OCI-LY7 (cell line): ENCODE measurements around the gene HLTF. TPM values are rescaled to one million over a fixed set of nuclear protein-coding genes. Genes with fewer than 3 reads are reported as not detected.

Experiments
- BruUV-seq: library from RNA; stranded (reverse); fragments of 400-500 nt; replicated peaks from 2 replicates; lab custom pipeline; 2021; lab: Mats Ljungman, UMichigan
- CTCF ChIA-PET: fragments of 300-600 bp; sonication (Branson Sonifier 250); formaldehyde crosslinking; loops from one replicate; lab custom pipeline; 2022; ENCODE audit warnings: antibody characterized with exemption; ENCODE audit not compliant: unreplicated experiment; lab: Charles Lee
- POLR2A ChIA-PET: fragments of 300-600 bp; sonication (Branson Sonifier 250); formaldehyde crosslinking; loops from one replicate; lab custom pipeline; 2022; ENCODE audit warnings: antibody characterized with exemption; lab: Charles Lee
- DNase-seq: peaks from one replicate; pipeline ENCODE4 v3.0.0-alpha.2; 2015; ENCODE audit warnings: low spot score
- H2AFZ ChIP-seq: fragments of 200-600 bp; sonication (generic), shearing (Covaris generic); 2 replicates; pipeline ENCODE4 v1.6.1; 2014; ENCODE audit warnings: mild to moderate bottlenecking, antibody characterized with exemption, low read length, moderate library complexity
- H3K27ac ChIP-seq: fragments of 200-600 bp; sonication (generic); 2 replicates; pipeline ENCODE4 v1.5.1; 2014; ENCODE audit warnings: mixed run types, low read depth, mild to moderate bottlenecking, moderate library complexity, low read length, inconsistent platforms; ENCODE audit not compliant: poor library complexity, severe bottlenecking
- H3K36me3 ChIP-seq: fragments of 200-600 bp; sonication (generic); 2 replicates; pipeline ENCODE4 v1.6.1; 2014; ENCODE audit warnings: mild to moderate bottlenecking, antibody characterized with exemption, low read length, moderate library complexity, mixed read lengths; ENCODE audit not compliant: insufficient read depth
- H3K4me1 ChIP-seq: fragments of 200-600 bp; sonication (generic); 2 replicates; pipeline ENCODE4 v1.5.1; 2014; ENCODE audit warnings: mild to moderate bottlenecking, low read length; ENCODE audit not compliant: insufficient read depth, poor library complexity, severe bottlenecking
- H3K4me2 ChIP-seq: fragments of 200-600 bp; sonication (generic); 2 replicates; pipeline ENCODE4 v1.6.1; 2014; ENCODE audit warnings: mild to moderate bottlenecking, low read length
- H3K4me3 ChIP-seq: fragments of 200-600 bp; sonication (generic); 2 replicates; pipeline ENCODE4 v1.5.1; 2014; ENCODE audit warnings: mild to moderate bottlenecking, low read depth, low read length; ENCODE audit not compliant: poor library complexity, severe bottlenecking
- H3K79me2 ChIP-seq: fragments of 200-600 bp; sonication (generic); 2 replicates; pipeline ENCODE4 v1.6.1; 2016; ENCODE audit warnings: low read depth, mild to moderate bottlenecking, low read length, moderate library complexity, mixed read lengths; ENCODE audit not compliant: insufficient read depth
- H3K9me2 ChIP-seq: fragments of 200-600 bp; sonication (generic); 2 replicates; pipeline ENCODE4 v1.6.1; 2016; ENCODE audit warnings: mild to moderate bottlenecking, low read length, mixed read lengths; ENCODE audit not compliant: insufficient read depth
- H3K9me3 ChIP-seq: fragments of 200-600 bp; sonication (generic); 2 replicates; pipeline ENCODE4 v1.6.1; 2014; ENCODE audit warnings: mild to moderate bottlenecking, mixed run types, low read length, mixed read lengths
- H4K20me1 ChIP-seq: fragments of 200-600 bp; sonication (generic); 2 replicates; pipeline ENCODE4 v1.6.1; 2014; ENCODE audit warnings: mild to moderate bottlenecking, antibody characterized with exemption, low read length, moderate library complexity, mixed read lengths; ENCODE audit not compliant: insufficient read depth
- EZH2phosphoT487 ChIP-seq: fragments of 200-600 bp; sonication (generic); IDR thresholded peaks from 2 replicates; pipeline ENCODE4 v1.6.1; 2018; ENCODE audit warnings: low read depth, borderline replicate concordance, mild to moderate bottlenecking, mixed run types, antibody characterized with exemption, low read length, moderate library complexity, mixed read lengths
- intact Hi-C: fragments of 100-400 bp; cut with micrococcal nuclease; formaldehyde crosslinking; loops from one replicate; pipeline ENCODE4 v1.10.0; 2022; ENCODE audit not compliant: unreplicated experiment
- total RNA-seq, 2 experiments: library from RNA; depleted of rRNA in 1 of 2; stranded (reverse); fragments of >200 nt in 1 of 2; shearing (Covaris generic) in 1 of 2; gene quantifications; 2 replicates each; pipeline ENCODE4 v1.2.3, GENCODE V29; 2014 to 2022
- TF ChIP-seq, protein P1 (sequence below): fragments of 200-600 bp; sonication (generic); conservative IDR thresholded peaks from 2 replicates; pipeline ENCODE4 v1.5.1; 2014; ENCODE audit warnings: mild to moderate bottlenecking, antibody characterized with exemption, low read length, moderate library complexity, mixed read lengths

HLTF gene
- total RNA-seq, 2 experiments from 2014 or later: 106 to 107 TPM

DNA sequence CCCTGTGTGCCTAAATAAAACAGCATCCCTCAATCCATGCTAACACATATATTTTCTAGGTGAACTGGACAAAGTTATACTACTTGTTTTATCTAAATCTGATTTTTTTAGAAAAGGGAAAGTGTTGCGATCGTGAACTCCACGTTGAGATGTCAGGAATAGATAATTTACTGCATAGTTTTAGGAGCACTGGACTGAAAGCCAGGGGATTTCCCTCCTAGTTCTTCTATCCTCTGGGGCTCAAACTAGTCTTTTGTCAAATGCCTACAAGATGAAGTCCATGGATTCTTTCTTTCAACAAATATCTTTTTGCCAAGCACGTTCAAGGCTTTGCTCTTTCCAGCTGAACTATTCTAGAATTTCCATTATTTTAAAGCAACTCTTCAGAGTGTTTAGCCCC is 42.5 kb upstream of the HLTF start:
- peak; percentile 13 for DNase-seq
- H3K4me1 ChIP-seq: peaks cover 35% of the 10 kb centered on the region
- intact Hi-C loops: loop anchor here (1.0 to 10.0 kb wide), 5 partner anchors 17 to 486 kb away; partner anchors contain the start of gene GYG1
- peaks cover 37% of the 10 kb centered on the region for H3K79me2 ChIP-seq
- peaks cover 4% of the 10 kb centered on the region; the same call in 1 of the 2 replicates for H3K36me3 ChIP-seq
- CTCF ChIA-PET: interaction anchor here (1.7 kb wide), 1 partner anchor 8 kb away, joined by 6 read pairs; no protein-coding TSS in a partner anchor
- no peak for TF ChIP-seq EZH2phosphoT487
- TF ChIP-seq, protein P1, sequence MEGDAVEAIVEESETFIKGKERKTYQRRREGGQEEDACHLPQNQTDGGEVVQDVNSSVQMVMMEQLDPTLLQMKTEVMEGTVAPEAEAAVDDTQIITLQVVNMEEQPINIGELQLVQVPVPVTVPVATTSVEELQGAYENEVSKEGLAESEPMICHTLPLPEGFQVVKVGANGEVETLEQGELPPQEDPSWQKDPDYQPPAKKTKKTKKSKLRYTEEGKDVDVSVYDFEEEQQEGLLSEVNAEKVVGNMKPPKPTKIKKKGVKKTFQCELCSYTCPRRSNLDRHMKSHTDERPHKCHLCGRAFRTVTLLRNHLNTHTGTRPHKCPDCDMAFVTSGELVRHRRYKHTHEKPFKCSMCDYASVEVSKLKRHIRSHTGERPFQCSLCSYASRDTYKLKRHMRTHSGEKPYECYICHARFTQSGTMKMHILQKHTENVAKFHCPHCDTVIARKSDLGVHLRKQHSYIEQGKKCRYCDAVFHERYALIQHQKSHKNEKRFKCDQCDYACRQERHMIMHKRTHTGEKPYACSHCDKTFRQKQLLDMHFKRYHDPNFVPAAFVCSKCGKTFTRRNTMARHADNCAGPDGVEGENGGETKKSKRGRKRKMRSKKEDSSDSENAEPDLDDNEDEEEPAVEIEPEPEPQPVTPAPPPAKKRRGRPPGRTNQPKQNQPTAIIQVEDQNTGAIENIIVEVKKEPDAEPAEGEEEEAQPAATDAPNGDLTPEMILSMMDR: no peak
- POLR2A ChIA-PET: interaction anchor here (0.6 to 8.9 kb wide), 13 partner anchors 11 to 174 kb away, joined by 3 to 55 read pairs (median 5); no protein-coding TSS in a partner anchor
- peak overlapping the region; percentile 89 for H3K4me2 ChIP-seq
- 0 out of 2 replicates have a peak, but pooled peaks cover 3% of the 10 kb centered on the region for H4K20me1 ChIP-seq
- H3K9me3 ChIP-seq: no peaks in the 10 kb centered on the region
- peak overlapping the region; percentile 23 for H3K27ac ChIP-seq
- peak overlapping the region; percentile 86 for H3K4me3 ChIP-seq
- BruUV-seq: TSS peak; percentile 76
- H3K9me2 ChIP-seq: no peaks in the 10 kb centered on the region
- peak overlapping the region; percentile 94 for H2AFZ ChIP-seq

DNA sequence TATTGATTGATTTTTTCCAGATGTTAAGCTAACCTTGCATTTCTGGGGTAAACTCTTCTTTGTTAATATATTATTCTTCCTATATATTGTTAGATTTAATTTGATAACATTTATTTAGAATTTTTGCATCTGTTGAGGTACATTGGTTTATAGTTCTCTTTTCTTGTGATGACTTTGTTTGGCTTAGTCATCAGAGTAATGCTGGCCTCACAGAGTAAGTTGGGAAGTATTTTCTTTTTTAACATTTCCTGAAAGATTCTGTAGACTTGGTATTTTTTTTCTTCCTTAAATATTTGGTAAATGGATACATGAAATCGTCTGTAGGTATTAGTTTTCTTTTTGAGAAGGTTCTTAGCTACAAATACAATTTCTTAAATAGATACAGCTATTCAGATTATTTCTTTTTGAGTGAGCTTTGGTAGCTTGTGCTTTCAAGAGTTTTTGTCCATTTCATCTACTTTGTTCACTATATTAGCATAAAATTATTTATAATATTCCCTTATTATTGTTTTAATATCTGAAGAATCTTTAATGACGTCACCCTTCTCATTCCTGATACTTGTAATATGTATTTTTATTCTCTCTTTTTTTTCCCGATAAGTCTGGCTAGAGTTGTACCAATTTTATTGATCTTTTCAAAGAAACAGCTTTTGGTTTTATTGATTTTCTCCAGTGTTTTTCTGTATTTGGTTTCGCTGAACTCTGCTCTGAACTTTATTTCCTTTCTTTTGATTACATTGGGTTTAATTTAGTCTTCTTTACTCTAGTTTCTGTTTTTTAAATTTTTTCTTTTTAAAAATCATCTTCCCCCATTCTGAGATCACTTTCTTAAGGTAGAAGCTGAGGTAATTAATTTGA is 36.6 kb upstream of the HLTF start:
- Histone ChIP-seq H3K36me3 (no peaks in the 10 kb centered on the region), H4K20me1 (no peaks in the 10 kb centered on the region), H2AFZ (no peak overlapping the region), H3K4me3 (no peak overlapping the region), H3K4me2 (no peak overlapping the region), H3K79me2 (no peaks in the 10 kb centered on the region), H3K27ac (no peak overlapping the region), H3K4me1 (peaks cover 4% of the 10 kb centered on the region), H3K9me3 (no peaks in the 10 kb centered on the region), H3K9me2 (no peaks in the 10 kb centered on the region)
- intact Hi-C loops: loop anchor here (10.0 kb wide), 2 partner anchors 362 to 492 kb away; no protein-coding TSS in a partner anchor
- BruUV-seq: no TSS peak
- no peak for DNase-seq
- ChIA-PET POLR2A (interaction anchor here (0.6 to 1.3 kb wide), 6 partner anchors 8 to 159 kb away, joined by 3 to 8 read pairs (median 4); no protein-coding TSS in a partner anchor), CTCF (interaction anchor here (1.6 kb wide), 1 partner anchor 152 kb away, joined by 4 read pairs; no protein-coding TSS in a partner anchor)
- no peak for TF ChIP-seq EZH2phosphoT487
- TF ChIP-seq, protein P1: no peak
